Upper lobe of right lung (tissue), 1 donor: ENCODE measurements around the gene DCP2. TPM values are rescaled to one million over a fixed set of nuclear protein-coding genes. Genes with fewer than 3 reads are reported as not detected.

ENCODE experiments used
- ATAC-seq: fragments of 200-7000 bp; cut with Tn5 transposase; one replicate; pipeline ENCODE4 v1.9.1; 2020; ENCODE audit warnings: mild to moderate bottlenecking, moderate library complexity
- DNase-seq: peaks from one replicate; pipeline ENCODE4 v3.0.0-alpha.2; 2020
- H3K27ac ChIP-seq: fragments of 200-600 bp; one replicate; pipeline ENCODE4 v1.8.0; 2022
- H3K27me3 ChIP-seq: fragments of 200-600 bp; one replicate; pipeline ENCODE4 v1.8.0; 2022; ENCODE audit warnings: mild to moderate bottlenecking
- H3K36me3 ChIP-seq: fragments of 200-600 bp; one replicate; pipeline ENCODE4 v1.8.0; 2022
- H3K4me1 ChIP-seq: fragments of 200-600 bp; one replicate; pipeline ENCODE4 v1.8.0; 2022
- H3K4me3 ChIP-seq: fragments of 200-600 bp; one replicate; pipeline ENCODE4 v1.8.0; 2022; ENCODE audit warnings: mild to moderate bottlenecking
- H3K9me3 ChIP-seq: fragments of 200-600 bp; one replicate; pipeline ENCODE4 v1.8.0; 2022
- CTCF ChIP-seq: fragments of 200-600 bp; IDR thresholded peaks from one replicate; pipeline ENCODE4 v1.8.0; 2022; ENCODE audit warnings: antibody characterized with exemption
- intact Hi-C: fragments of 100-400 bp; cut with DNase I; formaldehyde crosslinking; loops from one replicate; pipeline ENCODE4 v1.11.0; 2022
- total RNA-seq: library from RNA; stranded (reverse); fragmentation: NEBNext Ultra II Directional; extraction: Animal tissue kit (Norgen Biotek cat#: 25700); gene quantifications from one replicate; pipeline ENCODE4 v1.2.1, GENCODE V29; 2021
- donor health status: DM: no; HTN: yes; CAD: no; lungs with severe emphysema.

The DCP2 gene
- total RNA-seq, 1 donor from 2014 or later = 51.1 TPM

GRCh38 chr5:112995764-112996618, 19.4 kb downstream of the DCP2 start:
- peaks cover 43% of the 10 kb centered on the region for H3K36me3 ChIP-seq
- no peaks in the 10 kb centered on the region for H3K27me3 ChIP-seq
- DNase-seq (no peak), ATAC-seq (peak; percentile 90)
- H3K4me3 ChIP-seq = no peak overlapping the region
- intact Hi-C loops = no loop called here
- peaks cover 4% of the 10 kb centered on the region for H3K4me1 ChIP-seq
- peak; percentile 90 for TF ChIP-seq CTCF
- no peaks in the 10 kb centered on the region for H3K9me3 ChIP-seq
- H3K27ac ChIP-seq = no peak overlapping the region

GRCh38 chr5:112996830-112997374, 20.3 kb downstream of the DCP2 start:
- Histone ChIP-seq H3K9me3 (no peaks in the 10 kb centered on the region), H3K4me1 (peaks cover 4% of the 10 kb centered on the region), H3K4me3 (no peak overlapping the region), H3K27me3 (no peaks in the 10 kb centered on the region), H3K36me3 (peaks cover 52% of the 10 kb centered on the region), H3K27ac (no peak overlapping the region)
- intact Hi-C loops = no loop called here
- ATAC-seq (no peak), DNase-seq (no peak)
- TF ChIP-seq CTCF = no peak

GRCh38 chr5:112998296-112998695, 21.7 kb downstream of the DCP2 start:
- intact Hi-C loops = no loop called here
- Histone ChIP-seq H3K4me1 (peaks cover 4% of the 10 kb centered on the region), H3K4me3 (no peak overlapping the region), H3K27me3 (no peaks in the 10 kb centered on the region), H3K27ac (no peak overlapping the region), H3K9me3 (no peaks in the 10 kb centered on the region), H3K36me3 (peaks cover 52% of the 10 kb centered on the region)
- DNase-seq (no peak), ATAC-seq (no peak)
- TF ChIP-seq CTCF = no peak

GRCh38 chr5:113000466-113000865, 23.9 kb downstream of the DCP2 start:
- DNase-seq (no peak), ATAC-seq (no peak)
- Histone ChIP-seq H3K9me3 (no peaks in the 10 kb centered on the region), H3K27me3 (no peaks in the 10 kb centered on the region), H3K27ac (no peak overlapping the region), H3K4me1 (peaks cover 4% of the 10 kb centered on the region), H3K36me3 (peaks cover 51% of the 10 kb centered on the region), H3K4me3 (no peak overlapping the region)
- intact Hi-C loops = no loop called here
- TF ChIP-seq CTCF = no peak

GRCh38 chr5:113002423-113002822, 25.8 kb downstream of the DCP2 start:
- ATAC-seq = no peak
- no peak for TF ChIP-seq CTCF
- Histone ChIP-seq H3K9me3 (no peaks in the 10 kb centered on the region), H3K36me3 (peaks cover 52% of the 10 kb centered on the region), H3K4me3 (no peak overlapping the region), H3K4me1 (no peaks in the 10 kb centered on the region), H3K27ac (no peak overlapping the region), H3K27me3 (no peaks in the 10 kb centered on the region)
- intact Hi-C loops = no loop called here
- DNase-seq = no peak
